IMR-90 (cell line): ENCODE measurements around the gene S100A13. TPM values are rescaled to one million over a fixed set of nuclear protein-coding genes. Genes with fewer than 3 reads are reported as not detected.

ENCODE experiments used
- ATAC-seq: fragments of 200-7000 bp; cut with Tn5 transposase; 2 replicates; pipeline ENCODE4 v1.9.1; 2020; ENCODE audit warnings: low read depth, mild to moderate bottlenecking, moderate library complexity
- BruUV-seq: library from RNA; stranded (reverse); fragments of 400-500 nt; replicated peaks from 2 replicates; lab custom pipeline; 2021; lab: Mats Ljungman, UMichigan
- CTCF ChIA-PET: fragments of 300-600 bp; formaldehyde crosslinking; extraction: SDS; loops from one replicate; lab custom pipeline; 2021; ENCODE audit warnings: antibody characterized with exemption; lab: Yijun Ruan, JAX
- POLR2A ChIA-PET: fragments of 300-600 bp; sonication (Branson Sonifier 250); formaldehyde crosslinking; loops from one replicate; lab custom pipeline; 2022; ENCODE audit warnings: antibody characterized with exemption; ENCODE audit not compliant: unreplicated experiment; lab: Charles Lee
- DNase-seq: peaks from one replicate; pipeline ENCODE4 v3.0.0; 2013
- H2AFZ ChIP-seq: replicated peaks from 2 replicates; pipeline ENCODE3; 2013; ENCODE audit warnings: low read length, mild to moderate bottlenecking; ENCODE audit not compliant: poor library complexity
- H2AK5ac ChIP-seq: 2 replicates; pipeline ENCODE4 v1.6.1; 2013; ENCODE audit warnings: low read depth, low read length, inconsistent platforms
- H2AK9ac ChIP-seq: replicated peaks from 2 replicates; pipeline ENCODE3; 2013; ENCODE audit warnings: mild to moderate bottlenecking, low read depth, low read length, moderate library complexity; ENCODE audit not compliant: poor library complexity
- H2BK120ac ChIP-seq: 2 replicates; pipeline ENCODE4 v1.6.1; 2013; ENCODE audit warnings: low read depth, low read length, inconsistent platforms
- H2BK15ac ChIP-seq: 3 replicates; pipeline ENCODE4 v1.6.1; 2013; ENCODE audit warnings: low read depth, low read length, inconsistent platforms
- H2BK20ac ChIP-seq: 2 replicates; pipeline ENCODE4 v1.6.1; 2013; ENCODE audit warnings: low read depth, mild to moderate bottlenecking, inconsistent platforms, low read length, moderate library complexity
- H2BK5ac ChIP-seq: 2 replicates; pipeline ENCODE4 v1.6.1; 2013; ENCODE audit warnings: mild to moderate bottlenecking, low read depth, low read length, inconsistent platforms; ENCODE audit not compliant: poor library complexity, severe bottlenecking
- H3K14ac ChIP-seq: replicated peaks from 2 replicates; pipeline ENCODE4 v1.6.1; 2013; ENCODE audit warnings: low read depth, low read length, inconsistent platforms
- H3K18ac ChIP-seq: 2 replicates; pipeline ENCODE4 v1.6.1; 2013; ENCODE audit warnings: low read depth, low read length, control low read depth
- H3K23ac ChIP-seq: 2 replicates; pipeline ENCODE4 v1.6.1; 2013; ENCODE audit warnings: low read depth, low read length, inconsistent platforms
- H3K27ac ChIP-seq: 2 replicates; pipeline ENCODE4 v1.5.1; 2013; ENCODE audit warnings: mild to moderate bottlenecking, control low read depth, low read length; ENCODE audit not compliant: insufficient read depth
- H3K27me3 ChIP-seq: 2 replicates; pipeline ENCODE4 v1.6.1; 2013; ENCODE audit warnings: low read length; ENCODE audit not compliant: control insufficient read depth, insufficient read depth
- H3K36me3 ChIP-seq: 2 replicates; pipeline ENCODE4 v1.6.1; 2013; ENCODE audit warnings: low read length, mixed read lengths; ENCODE audit not compliant: control insufficient read depth, insufficient read depth
- H3K4ac ChIP-seq: 2 replicates; pipeline ENCODE4 v1.6.1; 2013; ENCODE audit warnings: low read depth, low read length, inconsistent platforms
- H3K4me1 ChIP-seq: 2 replicates; pipeline ENCODE4 v1.6.1; 2013; ENCODE audit warnings: low read length, mixed read lengths; ENCODE audit not compliant: control insufficient read depth, insufficient read depth
- H3K4me2 ChIP-seq: 2 replicates; pipeline ENCODE4 v1.6.1; 2013; ENCODE audit warnings: low read depth, mild to moderate bottlenecking, control low read depth, low read length, moderate library complexity
- H3K4me3 ChIP-seq: 2 replicates; pipeline ENCODE4 v1.5.1; 2013; ENCODE audit warnings: low read depth, mild to moderate bottlenecking, control low read depth, low read length, moderate library complexity; ENCODE audit not compliant: insufficient read depth
- H3K56ac ChIP-seq: 2 replicates; pipeline ENCODE4 v1.6.1; 2013; ENCODE audit warnings: low read length, inconsistent platforms; ENCODE audit not compliant: insufficient read depth; ENCODE audit errors: extremely low read depth
- H3K79me1 ChIP-seq, 2 experiments: 2 replicates each; pipeline ENCODE4 v1.6.1; 2013; ENCODE audit warnings: low read length in 2 of 2, inconsistent platforms in 1 of 2, low read depth in 1 of 2
- H3K9ac ChIP-seq: 2 replicates; pipeline ENCODE4 v1.6.1; 2013; ENCODE audit warnings: low read depth, low read length, control low read depth
- H3K9me1 ChIP-seq: 2 replicates; pipeline ENCODE4 v1.6.1; 2013; ENCODE audit warnings: low read length, inconsistent platforms; ENCODE audit not compliant: insufficient read depth
- H3K9me3 ChIP-seq: 2 replicates; pipeline ENCODE4 v1.6.1; 2013; ENCODE audit warnings: low read length; ENCODE audit not compliant: control insufficient read depth, insufficient read depth
- H4K20me1 ChIP-seq: 2 replicates; pipeline ENCODE4 v1.6.1; 2013; ENCODE audit warnings: low read length, inconsistent platforms; ENCODE audit not compliant: insufficient read depth
- H4K5ac ChIP-seq: 2 replicates; pipeline ENCODE4 v1.6.1; 2013; ENCODE audit warnings: mild to moderate bottlenecking, low read depth, low read length, control low read depth
- H4K8ac ChIP-seq, 2 experiments: 2 replicates each; pipeline ENCODE4 v1.6.1; 2013; ENCODE audit warnings: low read depth in 2 of 2, low read length in 2 of 2, control low read depth in 1 of 2, inconsistent platforms in 1 of 2
- H4K91ac ChIP-seq: 2 replicates; pipeline ENCODE4 v1.6.1; 2013; ENCODE audit warnings: low read depth, low read length, inconsistent platforms; ENCODE audit not compliant: insufficient read depth
- BHLHE40 ChIP-seq: fragments of 150-350 bp; IDR thresholded peaks from 2 replicates; pipeline ENCODE4 v1.6.1; 2016; ENCODE audit warnings: mild to moderate bottlenecking, low read depth, low read length
- CEBPB ChIP-seq: IDR thresholded peaks from 2 replicates; pipeline ENCODE4 v1.6.1; 2012; ENCODE audit warnings: low read depth, low read length, improper control_type of control experiment
- CTCF ChIP-seq: conservative IDR thresholded peaks from 2 replicates; pipeline ENCODE4 v1.5.1; 2012; ENCODE audit warnings: mild to moderate bottlenecking, low read depth, low read length, improper control_type of control experiment
- ELK1 ChIP-seq: fragments of 150-350 bp; IDR thresholded peaks from 2 replicates; pipeline ENCODE4 v1.6.1; 2016; ENCODE audit warnings: low read depth, mild to moderate bottlenecking, low read length, moderate library complexity, borderline replicate concordance
- FOS ChIP-seq: fragments of 150-350 bp; IDR thresholded peaks from 2 replicates; pipeline ENCODE4 v1.6.1; 2016; ENCODE audit warnings: low read depth, low read length
- MAFK ChIP-seq: IDR thresholded peaks from 2 replicates; pipeline ENCODE4 v1.6.1; 2012; ENCODE audit warnings: low read depth, low read length, improper control_type of control experiment
- POLR2A ChIP-seq: IDR thresholded peaks from 2 replicates; pipeline ENCODE4 v1.6.1; 2012; ENCODE audit warnings: mild to moderate bottlenecking, low read depth, low read length
- SMC3 ChIP-seq: fragments of 150-350 bp; IDR thresholded peaks from 2 replicates; pipeline ENCODE4 v1.6.1; 2016; ENCODE audit warnings: low read depth, mild to moderate bottlenecking, antibody characterized with exemption, low read length, moderate library complexity
- USF2 ChIP-seq: fragments of 150-350 bp; IDR thresholded peaks from 2 replicates; pipeline ENCODE4 v1.6.1; 2017; ENCODE audit warnings: mild to moderate bottlenecking, antibody characterized with exemption, low read length, low read depth
- WGBS, 2 experiments: methylation state at CpG; one replicate each; pipeline versions ENCODE4 v1.1.5 to v1.1.7; 2013; ENCODE audit warnings: missing lambda C conversion rate in 2 of 2; ENCODE audit not compliant: insufficient read length in 1 of 2; ENCODE audit errors: extremely low coverage in 2 of 2; 5-methylcytosine and 5-hydroxymethylcytosine counted together
- dilution Hi-C: fragments of 300-500 bp; cut with HindIII; formaldehyde crosslinking; loops from one replicate; pipeline ENCODE4 v1.14.3; 2018; ENCODE audit warnings: low sequenced_read_pairs; ENCODE audit not compliant: unreplicated experiment
- in situ Hi-C: fragments of 300-500 bp; cut with MboI; formaldehyde crosslinking; loops from 3 replicates; pipeline ENCODE4 v1.14.3; 2019; ENCODE audit warnings: low sequenced_read_pairs, inconsistent platforms, mixed read lengths
- intact Hi-C: fragments of 100-400 bp; cut with micrococcal nuclease; formaldehyde crosslinking; loops from 2 replicates; pipeline ENCODE4 v1.10.0; 2022
- polyA plus RNA-seq, 3 experiments: library from polyadenylated mRNA; depleted of rRNA; stranded (reverse); fragments of >200 nt; gene quantifications; 2 replicates each; pipeline ENCODE4 v1.2.3, GENCODE V29; 2012; ENCODE audit warnings: low replicate concordance in 1 of 3
- total RNA-seq: library from RNA; depleted of rRNA; stranded (reverse); fragments of >200 nt; gene quantifications from 2 replicates; pipeline ENCODE4 v1.2.3, GENCODE V29; 2012

Gene S100A13
- total and polyA plus RNA-seq, 2 of the 4 experiments (the other 2 are of a cell fraction), result 122 to 468 TPM

- Histone ChIP-seq H3K56ac (no peak overlapping the region), H2AK5ac (no peak overlapping the region), H3K9me3 (no peaks in the 10 kb centered on the region), H3K79me1 (peaks cover 6 to 34% of the 10 kb centered on the region in 2 experiments; a peak in 3 of 4 replicates), H3K23ac (no peak overlapping the region), H3K18ac (no peak overlapping the region), H3K27ac (no peak overlapping the region), H3K4me1 (peaks cover 28% of the 10 kb centered on the region), H4K20me1 (peaks cover 11% of the 10 kb centered on the region; the same call in 1 of the 2 replicates), H4K8ac (no peak overlapping the region), H2BK20ac (no peak overlapping the region), H3K4ac (no peak overlapping the region; the same call in 1 of the 2 replicates), H2BK5ac (no peak overlapping the region), H3K27me3 (no peaks in the 10 kb centered on the region), H3K9me1 (peaks cover 10% of the 10 kb centered on the region; the same call in 1 of the 2 replicates), H2BK120ac (no peak overlapping the region), H4K91ac (no peak overlapping the region), H4K5ac (no peak overlapping the region), H3K4me3 (no peak overlapping the region), H2BK15ac (no peak overlapping the region), H3K36me3 (peaks cover 10% of the 10 kb centered on the region; the same call in 1 of the 2 replicates), H2AK9ac (no peak overlapping the region), H3K9ac (no peak overlapping the region), H2AFZ (peak overlapping the region; percentile 5), H3K14ac (no peak overlapping the region), H3K4me2 (no peak overlapping the region)
- WGBS, 2 experiments, result no CpG with 5 or more reads among the region's 2 CpGs
- no TSS peak for BruUV-seq
- dilution Hi-C loops, result no loop called here
- DNase-seq (no peak), ATAC-seq (no peak)
- TF ChIP-seq SMC3, result no peak
- no peak for TF ChIP-seq BHLHE40
- TF ChIP-seq USF2, result no peak
- TF ChIP-seq CTCF, result no peak
- no peak for TF ChIP-seq POLR2A
- no peak for TF ChIP-seq FOS
- no peak for TF ChIP-seq MAFK
- no peak for TF ChIP-seq CEBPB
- TF ChIP-seq ELK1, result no peak
- CTCF ChIA-PET, result interaction anchor here (1.0 to 3.3 kb wide), 4 partner anchors 13 to 46 kb away, joined by 3 to 18 read pairs (median 6); partner anchors contain the start of genes S100A1 and S100A13
- in situ Hi-C loops, result no loop called here
- intact Hi-C loops, result no loop called here
- POLR2A ChIA-PET, result interaction anchor here (1.2 kb wide), 1 partner anchor 13 kb away, joined by 6 read pairs; the partner anchor contains the start of gene S100A13
These were observed 13.0 kb downstream of the S100A13 start for GRCh38 chr1:153614189-153614900.
